PC-3 (cell line): ENCODE measurements around the gene OGFRL1. TPM values are rescaled to one million over a fixed set of nuclear protein-coding genes. Genes with fewer than 3 reads are reported as not detected.

Source experiments
- ATAC-seq: fragments of 200-7000 bp; cut with Tn5 transposase; 2 replicates; pipeline ENCODE4 v1.9.1; 2020; ENCODE audit warnings: mild to moderate bottlenecking, moderate library complexity
- BruUV-seq: library from RNA; stranded (reverse); fragments of 400-500 nt; replicated peaks from 2 replicates; lab custom pipeline; 2021; lab: Mats Ljungman, UMichigan
- CTCF ChIA-PET: fragments of 300-600 bp; sonication (Branson Sonifier 250); formaldehyde crosslinking; loops from one replicate; lab custom pipeline; 2022; ENCODE audit warnings: antibody characterized with exemption; lab: Charles Lee
- POLR2A ChIA-PET: fragments of 300-600 bp; sonication (Branson Sonifier 250); formaldehyde crosslinking; loops from one replicate; lab custom pipeline; 2022; ENCODE audit warnings: antibody characterized with exemption; ENCODE audit not compliant: unreplicated experiment; lab: Charles Lee
- DNase-seq: peaks from one replicate; pipeline ENCODE4 v3.0.0-alpha.2; 2015
- H2AFZ ChIP-seq: fragments of 300-600 bp; sonication (generic); 2 replicates; pipeline ENCODE4 v1.6.0; 2016; ENCODE audit warnings: antibody characterized with exemption, low read length
- H3F3A ChIP-seq: fragments of 300-600 bp; sonication (generic); one replicate; pipeline ENCODE4 v1.6.0; 2017; ENCODE audit warnings: antibody characterized with exemption, low read length, control low read depth, mild to moderate bottlenecking; ENCODE audit not compliant: unreplicated experiment
- H3K27ac ChIP-seq: fragments of 300-600 bp; sonication (generic); 2 replicates; pipeline ENCODE4 v1.5.1; 2016; ENCODE audit warnings: mild to moderate bottlenecking, low read length
- H3K27me3 ChIP-seq: fragments of 300-600 bp; sonication (generic); 2 replicates; pipeline ENCODE4 v1.6.1; 2016; ENCODE audit warnings: low read length, mixed read lengths
- H3K36me3 ChIP-seq: fragments of 300-600 bp; sonication (generic); 2 replicates; pipeline ENCODE4 v1.6.1; 2016; ENCODE audit warnings: low read depth, mixed run types, low read length, mixed read lengths
- H3K4me1 ChIP-seq: fragments of 300-600 bp; sonication (generic); 2 replicates; pipeline ENCODE4 v1.5.1; 2016; ENCODE audit warnings: low read length; ENCODE audit not compliant: insufficient read depth
- H3K4me2 ChIP-seq: fragments of 300-600 bp; sonication (generic); 2 replicates; pipeline ENCODE4 v1.6.0; 2016; ENCODE audit warnings: low read length
- H3K4me3 ChIP-seq: fragments of 300-600 bp; sonication (generic); 2 replicates; pipeline ENCODE4 v1.5.1; 2016; ENCODE audit warnings: mild to moderate bottlenecking, low read length, mixed read lengths
- H3K79me2 ChIP-seq: fragments of 300-600 bp; sonication (generic); 2 replicates; pipeline ENCODE4 v1.6.1; 2017; ENCODE audit warnings: low read length, mixed read lengths
- H3K9ac ChIP-seq: fragments of 300-600 bp; sonication (generic); 2 replicates; pipeline ENCODE4 v1.6.0; 2016; ENCODE audit warnings: mild to moderate bottlenecking, low read length
- H3K9me2 ChIP-seq: fragments of 300-600 bp; sonication (generic); replicated peaks from 2 replicates; pipeline ENCODE4 v1.6.1; 2016; ENCODE audit warnings: mixed run types, low read length, mixed read lengths
- H3K9me3 ChIP-seq: fragments of 300-600 bp; sonication (generic); 2 replicates; pipeline ENCODE4 v1.6.1; 2016; ENCODE audit warnings: low read length, mixed read lengths
- H4K20me1 ChIP-seq: fragments of 300-600 bp; sonication (generic); 2 replicates; pipeline ENCODE4 v1.6.1; 2016; ENCODE audit warnings: low read length, mixed read lengths
- EZH2 ChIP-seq: fragments of 300-600 bp; sonication (generic); IDR thresholded peaks from one replicate; pipeline ENCODE4 v1.6.1; 2017; ENCODE audit warnings: antibody characterized with exemption, mild to moderate bottlenecking, low read length; ENCODE audit not compliant: unreplicated experiment
- EZH2phosphoT487 ChIP-seq: fragments of 300-600 bp; sonication (generic); IDR thresholded peaks from 2 replicates; pipeline ENCODE4 v1.6.1; 2018; ENCODE audit warnings: mild to moderate bottlenecking, antibody characterized with exemption, low read length, borderline replicate concordance
- intact Hi-C: fragments of 100-400 bp; cut with micrococcal nuclease; formaldehyde crosslinking; loops from 2 replicates; pipeline ENCODE4 v1.9.0; 2023
- total RNA-seq: library from RNA; depleted of rRNA; stranded (reverse); fragments of >200 nt; gene quantifications from 2 replicates; pipeline ENCODE4 v1.2.3, GENCODE V29; 2014
- TF ChIP-seq, protein P1 (sequence below): fragments of 300-600 bp; sonication (generic); conservative IDR thresholded peaks from 2 replicates; pipeline ENCODE4 v1.5.1; 2017; ENCODE audit warnings: antibody characterized with exemption, low read depth, mild to moderate bottlenecking, low read length

The OGFRL1 gene
- total RNA-seq, 1 experiment from 2014 or later = 5.2 TPM

DNA sequence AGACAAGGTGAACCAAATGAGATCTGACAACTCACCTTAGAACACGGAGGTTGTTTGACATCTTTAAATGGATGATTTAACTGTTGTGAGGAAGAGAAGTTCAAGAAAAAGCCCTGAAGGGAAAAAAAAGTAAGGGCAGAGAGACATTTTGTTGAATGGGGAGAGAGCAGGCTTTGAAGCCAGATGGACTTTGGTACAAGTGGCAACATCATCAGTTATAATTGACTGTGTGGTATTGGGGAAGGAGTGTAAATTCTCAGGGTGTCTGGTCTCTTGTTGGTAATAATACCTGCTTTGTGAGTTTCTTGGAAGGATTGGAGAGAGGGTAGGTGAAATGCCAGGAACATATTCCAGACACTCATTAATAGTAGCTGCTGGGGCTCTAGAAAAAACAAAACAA lies 21.6 kb downstream of the OGFRL1 start:
- no peaks in the 10 kb centered on the region for H3F3A ChIP-seq
- peaks cover 6% of the 10 kb centered on the region; the same call in 1 of the 2 replicates for H3K4me1 ChIP-seq
- DNase-seq = no peak
- TF ChIP-seq EZH2 = no peak
- TF ChIP-seq, protein P1, sequence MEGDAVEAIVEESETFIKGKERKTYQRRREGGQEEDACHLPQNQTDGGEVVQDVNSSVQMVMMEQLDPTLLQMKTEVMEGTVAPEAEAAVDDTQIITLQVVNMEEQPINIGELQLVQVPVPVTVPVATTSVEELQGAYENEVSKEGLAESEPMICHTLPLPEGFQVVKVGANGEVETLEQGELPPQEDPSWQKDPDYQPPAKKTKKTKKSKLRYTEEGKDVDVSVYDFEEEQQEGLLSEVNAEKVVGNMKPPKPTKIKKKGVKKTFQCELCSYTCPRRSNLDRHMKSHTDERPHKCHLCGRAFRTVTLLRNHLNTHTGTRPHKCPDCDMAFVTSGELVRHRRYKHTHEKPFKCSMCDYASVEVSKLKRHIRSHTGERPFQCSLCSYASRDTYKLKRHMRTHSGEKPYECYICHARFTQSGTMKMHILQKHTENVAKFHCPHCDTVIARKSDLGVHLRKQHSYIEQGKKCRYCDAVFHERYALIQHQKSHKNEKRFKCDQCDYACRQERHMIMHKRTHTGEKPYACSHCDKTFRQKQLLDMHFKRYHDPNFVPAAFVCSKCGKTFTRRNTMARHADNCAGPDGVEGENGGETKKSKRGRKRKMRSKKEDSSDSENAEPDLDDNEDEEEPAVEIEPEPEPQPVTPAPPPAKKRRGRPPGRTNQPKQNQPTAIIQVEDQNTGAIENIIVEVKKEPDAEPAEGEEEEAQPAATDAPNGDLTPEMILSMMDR = no peak
- BruUV-seq = no TSS peak
- ATAC-seq = no peak
- H3K9ac ChIP-seq = no peak overlapping the region
- no peaks in the 10 kb centered on the region for H3K9me2 ChIP-seq
- H3K36me3 ChIP-seq = no peaks in the 10 kb centered on the region
- no peaks in the 10 kb centered on the region for H3K27me3 ChIP-seq
- H3K9me3 ChIP-seq = no peaks in the 10 kb centered on the region
- H3K27ac ChIP-seq = no peak overlapping the region
- H4K20me1 ChIP-seq = no peaks in the 10 kb centered on the region
- no peak overlapping the region for H2AFZ ChIP-seq
- POLR2A ChIA-PET = no interaction called here
- CTCF ChIA-PET = no interaction called here
- intact Hi-C loops = no loop called here
- H3K79me2 ChIP-seq = no peaks in the 10 kb centered on the region
- H3K4me3 ChIP-seq = no peak overlapping the region
- H3K4me2 ChIP-seq = no peak overlapping the region

DNA sequence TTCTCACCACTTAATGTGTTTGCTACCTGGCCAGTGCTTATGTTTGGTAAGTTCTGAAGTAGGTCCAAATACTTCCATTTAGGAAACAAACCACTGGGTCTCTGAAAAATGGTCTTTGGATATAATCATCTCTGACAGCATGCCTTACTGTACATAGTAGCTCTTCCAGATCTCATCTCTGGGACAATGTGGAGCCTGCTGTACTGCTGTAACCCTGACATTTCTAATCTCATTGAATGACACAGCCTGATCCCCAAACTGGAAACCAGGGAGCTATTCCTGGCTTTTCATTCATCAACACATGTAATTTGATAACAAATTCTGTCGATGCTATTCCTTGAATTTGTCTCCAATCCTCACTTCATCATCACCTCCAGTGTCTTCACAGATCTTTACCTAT lies 23.5 kb downstream of the OGFRL1 start:
- H3K4me3 ChIP-seq = no peak overlapping the region
- H3K4me1 ChIP-seq = peaks cover 6% of the 10 kb centered on the region; the same call in 1 of the 2 replicates
- H3K79me2 ChIP-seq = no peaks in the 10 kb centered on the region
- H3K9me2 ChIP-seq = no peaks in the 10 kb centered on the region
- no peak overlapping the region for H3K9ac ChIP-seq
- DNase-seq = no peak
- H3K36me3 ChIP-seq = no peaks in the 10 kb centered on the region
- no peaks in the 10 kb centered on the region for H4K20me1 ChIP-seq
- no peak overlapping the region for H2AFZ ChIP-seq
- no peak overlapping the region for H3K4me2 ChIP-seq
- CTCF ChIA-PET = no interaction called here
- no peaks in the 10 kb centered on the region for H3K9me3 ChIP-seq
- POLR2A ChIA-PET = no interaction called here
- no peaks in the 10 kb centered on the region for H3F3A ChIP-seq
- TF ChIP-seq, protein P1 = no peak
- TF ChIP-seq EZH2phosphoT487 (no peak), EZH2 (no peak)
- no peaks in the 10 kb centered on the region for H3K27me3 ChIP-seq
- intact Hi-C loops = no loop called here
- no peak overlapping the region for H3K27ac ChIP-seq
- ATAC-seq = no peak
- no TSS peak for BruUV-seq

DNA sequence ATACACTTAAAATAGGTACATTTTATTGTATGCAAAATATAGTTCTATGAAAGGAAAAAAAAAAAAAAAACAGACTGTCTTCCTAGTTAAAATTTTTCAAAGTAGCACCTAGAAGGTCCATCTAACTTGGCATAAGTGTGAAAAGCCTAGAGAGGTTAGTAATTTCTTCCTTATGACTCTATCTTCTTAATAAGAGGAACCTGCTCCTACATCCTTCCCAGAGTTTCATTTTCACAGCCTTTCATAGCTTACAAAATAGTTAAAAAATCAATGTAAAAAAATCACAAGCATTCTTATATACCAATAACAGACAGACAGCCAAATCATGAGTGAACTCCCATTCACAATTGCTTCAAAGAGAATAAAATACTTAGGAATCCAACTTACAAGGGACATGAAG lies 28.8 kb downstream of the OGFRL1 start:
- DNase-seq (no peak), ATAC-seq (no peak)
- no peak for TF ChIP-seq EZH2
- TF ChIP-seq EZH2phosphoT487 = no peak
- TF ChIP-seq, protein P1 = no peak
- Histone ChIP-seq H3K36me3 (no peaks in the 10 kb centered on the region), H3K4me2 (no peak overlapping the region), H4K20me1 (no peaks in the 10 kb centered on the region), H3K9me2 (no peaks in the 10 kb centered on the region), H3K9ac (no peak overlapping the region), H2AFZ (no peak overlapping the region), H3K4me1 (no peaks in the 10 kb centered on the region), H3K27ac (no peak overlapping the region), H3K9me3 (no peaks in the 10 kb centered on the region), H3K4me3 (no peak overlapping the region), H3K79me2 (no peaks in the 10 kb centered on the region), H3F3A (no peaks in the 10 kb centered on the region), H3K27me3 (no peaks in the 10 kb centered on the region)
- no TSS peak for BruUV-seq
- ChIA-PET POLR2A (no interaction called here), CTCF (no interaction called here)
- intact Hi-C loops = no loop called here
